Activated CD8-positive, alpha-beta memory T cell treated with anti-CD3 and anti-CD28 coated beads, Interleukin-2, amount 50 U/mL, for 1 hour (primary cell): ENCODE data around the gene ASB9.
"Not testable (repeated sequence)": the region's sequence is repeated elsewhere in the genome, so short reads cannot be mapped to it uniquely, and the experiment has no call there.

Source experiments
- DNase-seq: peaks from one replicate; pipeline ENCODE4 v3.0.0-alpha.2; 2020; ENCODE audit errors: extremely low read depth

Gene ASB9

GRCh38 chrX:15241301-15241700 lies 28.6 kb downstream of the ASB9 start:
- no peak for DNase-seq

- DNase-seq: no peak
Observed at GRCh38 chrX:15240414-15240813, 29.5 kb downstream of the ASB9 start.

- no peak for DNase-seq
Observed at GRCh38 chrX:15236146-15236545, 33.7 kb downstream of the ASB9 start.

GRCh38 chrX:15235001-15235400 lies 34.9 kb downstream of the ASB9 start:
- no peak for DNase-seq

GRCh38 chrX:15233416-15234015 lies 36.4 kb downstream of the ASB9 start:
- DNase-seq: no peak

- no peak for DNase-seq
Observed at GRCh38 chrX:15224747-15225146, 45.1 kb downstream of the ASB9 start.

GRCh38 chrX:15221321-15221720 lies 48.6 kb downstream of the ASB9 start:
- DNase-seq: no peak

GRCh38 chrX:15217161-15217560 lies 52.7 kb downstream of the ASB9 start:
- DNase-seq: no peak

GRCh38 chrX:15216280-15216679 lies 53.6 kb downstream of the ASB9 start:
- DNase-seq: no peak

GRCh38 chrX:15215366-15215765 lies 54.5 kb downstream of the ASB9 start:
- no peak for DNase-seq

GRCh38 chrX:15214588-15214987 lies 55.3 kb downstream of the ASB9 start:
- DNase-seq: no peak

GRCh38 chrX:15209096-15209495 lies 60.8 kb downstream of the ASB9 start:
- no peak for DNase-seq

GRCh38 chrX:15207994-15208393 lies 61.9 kb downstream of the ASB9 start:
- DNase-seq: no peak

- DNase-seq: no peak
Observed at GRCh38 chrX:15207384-15207783, 62.5 kb downstream of the ASB9 start.

- no peak for DNase-seq
Observed at GRCh38 chrX:15206306-15206705, 63.6 kb downstream of the ASB9 start.

GRCh38 chrX:15204130-15204751 lies 65.6 kb downstream of the ASB9 start:
- no peak for DNase-seq

GRCh38 chrX:15203694-15204093 lies 66.2 kb downstream of the ASB9 start:
- DNase-seq: no peak

- DNase-seq: no peak
Observed at GRCh38 chrX:15202454-15203177, 67.3 kb downstream of the ASB9 start.

- no peak for DNase-seq
Observed at GRCh38 chrX:15200871-15201270, 69.0 kb downstream of the ASB9 start.

- DNase-seq: not testable (repeated sequence)
Observed at GRCh38 chrX:15198608-15199202, 71.2 kb downstream of the ASB9 start.

GRCh38 chrX:15194146-15194545 lies 75.7 kb downstream of the ASB9 start:
- no peak for DNase-seq
